Upper lobe of left lung (tissue), 4 donors: ENCODE results near the gene HMGB3.

Source experiments
- CTCF ChIP-seq, 6 experiments: fragments of 450-650 bp in 4 of 6; fragments of 200-600 bp in 2 of 6; sonication (generic) in 2 of 6; IDR thresholded peaks; one replicate each; pipeline ENCODE4 v1.5.1; 2016 to 2019; ENCODE audit warnings: antibody characterized with exemption in 6 of 6
- EP300 ChIP-seq, 4 donors: sonication (generic); formaldehyde crosslinking; IDR thresholded peaks; one replicate each; pipeline ENCODE4 v1.5.1; 2017; ENCODE audit warnings: antibody characterized with exemption in 4 of 4, control low read depth in 2 of 4

- TF ChIP-seq CTCF (IDR thresholded peaks at IDR 0.05) = no peak
- TF ChIP-seq EP300 (IDR thresholded peaks at IDR 0.05) = no peak
These were observed 47.7 kb downstream of the HMGB3 start for GRCh38 chrX:151030845-151031244.
